ENCODE measurements around the gene RBMS1. TPM values are rescaled to one million over a fixed set of nuclear protein-coding genes. Genes with fewer than 3 reads are reported as not detected.

Gene RBMS1
- total RNA-seq, 1 donor from 2014 or later = 119 TPM

GRCh38 chr2:160306985-160307384 is 186.6 kb downstream of the RBMS1 start:
- DNase-seq (ENCODE audit: low spot score) (no peak), ATAC-seq (peak; percentile 86)
- intact Hi-C loops (cut with DNase I) = no loop called here

- DNase-seq (ENCODE audit: low spot score) (no peak), ATAC-seq (no peak)
- intact Hi-C loops (cut with DNase I) = no loop called here
Measured at GRCh38 chr2:160305081-160305750, 188.4 kb downstream of the RBMS1 start.

DNA sequence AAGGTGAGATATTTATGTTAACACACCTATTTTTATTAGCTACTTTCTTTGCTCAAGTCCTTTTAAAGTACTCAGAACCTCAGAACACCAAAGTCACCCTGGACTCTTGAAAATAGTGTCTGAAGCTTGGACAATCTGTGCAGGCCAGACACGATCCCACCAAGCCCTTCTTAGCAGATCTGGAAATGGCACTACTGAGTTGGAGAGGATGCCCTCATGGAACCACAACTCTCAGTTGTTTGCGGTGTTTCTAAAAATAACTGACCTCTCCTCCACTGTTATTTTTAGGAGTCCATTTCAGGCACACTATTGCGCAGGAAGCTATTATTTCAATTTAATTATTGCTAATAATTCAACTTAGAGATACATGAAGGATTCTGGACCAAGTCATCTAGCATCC is 190.1 kb downstream of the RBMS1 start:
- intact Hi-C loops (cut with DNase I) = no loop called here
- ATAC-seq (no peak), DNase-seq (ENCODE audit: low spot score) (no peak)

DNA sequence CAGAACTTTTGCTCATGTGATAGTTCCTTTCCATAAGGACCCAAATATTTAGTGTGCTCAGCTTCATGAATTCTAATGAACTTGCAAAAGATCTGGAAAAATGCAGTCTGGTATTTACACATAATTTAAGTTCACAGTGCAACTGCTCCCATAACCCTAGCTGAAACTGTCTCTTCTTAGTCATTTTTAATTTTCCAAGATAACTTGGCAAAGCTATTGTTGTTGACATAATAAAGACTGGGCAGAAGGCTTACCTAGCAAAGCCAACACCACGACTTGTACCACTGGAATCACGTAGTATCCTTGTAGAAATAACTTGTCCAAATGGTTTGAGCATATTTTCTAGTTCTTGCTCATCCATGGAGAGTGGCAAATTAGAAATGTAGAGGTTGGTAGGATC is 190.5 kb downstream of the RBMS1 start:
- ATAC-seq = no peak
- intact Hi-C loops (cut with DNase I) = no loop called here
- DNase-seq (ENCODE audit: low spot score) = no peak

DNA sequence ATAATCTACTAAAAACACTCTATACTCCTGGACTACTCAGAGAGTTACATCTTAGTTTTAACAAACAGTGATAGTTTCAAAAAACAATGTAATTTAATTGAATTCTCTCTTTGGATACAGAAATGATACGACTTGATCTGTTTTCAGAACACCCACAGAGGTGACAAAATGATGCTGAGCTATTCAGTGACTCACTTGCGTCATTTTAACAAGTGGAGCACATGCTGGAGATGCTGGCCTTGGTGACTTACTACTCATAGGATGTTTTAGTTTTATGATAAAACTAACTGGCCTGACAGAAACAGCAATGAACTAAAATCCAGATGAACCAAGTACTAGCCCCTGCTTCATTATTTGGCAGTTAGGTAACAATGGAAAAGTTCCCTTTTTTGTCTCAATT is 192.2 kb downstream of the RBMS1 start:
- ATAC-seq (no peak), DNase-seq (ENCODE audit: low spot score) (no peak)
- intact Hi-C loops (cut with DNase I) = no loop called here

GRCh38 chr2:160300203-160300602 is 193.4 kb downstream of the RBMS1 start:
- intact Hi-C loops (cut with DNase I) = no loop called here
- no peak for DNase-seq (ENCODE audit: low spot score)

GRCh38 chr2:160299540-160299939 is 194.1 kb downstream of the RBMS1 start:
- intact Hi-C loops (cut with DNase I) = no loop called here
- ATAC-seq = no peak
- no peak for DNase-seq (ENCODE audit: low spot score)

More at GRCh38 chr2:160300203-160300602, 193.4 kb downstream of the RBMS1 start:
- no peak for ATAC-seq

- DNase-seq (ENCODE audit: low spot score) (no peak), ATAC-seq (no peak)
- intact Hi-C loops (cut with DNase I) = no loop called here
Measured at GRCh38 chr2:160298960-160299359, 194.6 kb downstream of the RBMS1 start.

GRCh38 chr2:160295519-160296207 is 197.9 kb downstream of the RBMS1 start:
- ATAC-seq = no peak
- intact Hi-C loops (cut with DNase I) = no loop called here

GRCh38 chr2:160294889-160295288 is 198.7 kb downstream of the RBMS1 start:
- intact Hi-C loops (cut with DNase I) = no loop called here
- ATAC-seq (no peak), DNase-seq (ENCODE audit: low spot score) (no peak)

More at GRCh38 chr2:160295519-160296207, 197.9 kb downstream of the RBMS1 start:
- DNase-seq (ENCODE audit: low spot score) = no peak

DNA sequence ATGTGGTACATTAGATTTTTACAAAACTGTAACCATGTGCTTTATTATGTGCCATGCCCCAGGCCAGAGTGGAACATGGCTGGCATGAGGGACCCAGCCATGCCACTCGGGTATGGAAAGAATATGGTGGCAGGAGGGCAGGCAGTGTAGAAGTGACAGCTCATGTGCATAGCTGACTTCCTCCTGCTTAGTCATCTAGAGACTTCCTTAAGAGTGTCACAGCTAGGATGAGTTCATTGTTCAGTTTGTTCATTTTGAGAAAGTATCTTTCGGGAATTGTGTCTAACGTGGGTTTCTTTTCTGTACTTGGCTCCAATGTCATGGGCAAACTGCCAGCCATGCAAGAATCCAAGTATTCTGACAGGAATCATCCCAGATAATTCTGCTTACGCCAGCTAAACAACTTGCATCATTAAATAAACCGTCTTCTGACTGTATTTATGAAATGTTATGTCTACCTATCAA is 199.2 kb downstream of the RBMS1 start:
- ATAC-seq = peak; percentile 75
- intact Hi-C loops (cut with DNase I) = no loop called here
- peak; percentile 80 for DNase-seq (ENCODE audit: low spot score)

DNA sequence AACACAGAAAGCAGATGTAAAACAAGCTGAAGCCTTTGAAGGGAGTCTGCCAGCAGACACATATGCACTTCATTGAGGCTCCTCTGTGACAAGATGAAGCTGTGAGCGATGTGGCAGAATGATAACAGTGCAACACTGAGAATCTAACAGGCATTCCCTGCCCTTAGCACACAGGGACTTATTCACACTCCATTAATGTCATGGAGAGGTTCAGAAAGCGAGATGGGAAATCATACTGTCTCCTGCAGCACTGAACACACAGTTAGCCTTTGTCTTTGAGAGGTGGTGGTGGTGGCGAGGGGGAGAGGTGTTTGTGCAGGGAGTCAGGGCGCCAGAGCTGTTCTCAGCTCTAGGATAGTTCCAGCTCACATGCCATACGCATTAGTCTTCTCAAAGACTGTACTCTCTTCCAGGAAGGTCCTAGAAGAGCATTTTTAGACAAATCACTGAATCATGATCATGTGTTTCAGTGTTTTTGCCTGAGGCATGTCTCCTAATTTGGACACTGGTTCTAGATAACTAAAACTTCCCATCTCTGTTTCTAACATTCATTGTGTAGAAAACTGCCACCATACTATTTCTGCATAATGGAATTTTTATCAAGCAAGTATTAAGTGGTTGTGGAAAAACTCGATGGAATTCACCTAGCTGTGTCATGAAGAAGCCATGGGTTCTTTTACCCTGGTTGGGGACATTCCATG is 200.1 kb downstream of the RBMS1 start:
- ATAC-seq (peak; percentile 51), DNase-seq (ENCODE audit: low spot score) (no peak)
- intact Hi-C loops (cut with DNase I) = no loop called here

DNA sequence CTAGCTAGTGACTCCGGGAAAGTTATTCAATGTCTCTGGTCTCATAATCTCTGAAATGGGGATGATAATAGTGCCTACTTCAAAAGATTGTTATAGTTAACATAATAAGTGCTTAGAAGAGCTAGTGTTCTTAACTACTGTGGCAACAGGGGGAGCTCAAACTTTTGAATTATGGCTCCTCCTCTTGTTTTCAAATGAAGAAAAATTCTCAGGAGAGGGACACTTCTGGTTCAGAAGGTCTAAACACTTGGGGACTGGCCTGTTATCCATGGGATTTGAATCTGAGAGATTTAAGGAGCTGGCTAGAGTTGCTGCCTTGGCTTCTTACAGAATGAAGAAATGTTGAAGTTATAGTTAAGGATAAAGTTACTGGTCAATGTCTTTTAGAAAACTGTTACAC is 201.4 kb downstream of the RBMS1 start:
- intact Hi-C loops (cut with DNase I) = no loop called here
- peak; percentile 8 for ATAC-seq

DNA sequence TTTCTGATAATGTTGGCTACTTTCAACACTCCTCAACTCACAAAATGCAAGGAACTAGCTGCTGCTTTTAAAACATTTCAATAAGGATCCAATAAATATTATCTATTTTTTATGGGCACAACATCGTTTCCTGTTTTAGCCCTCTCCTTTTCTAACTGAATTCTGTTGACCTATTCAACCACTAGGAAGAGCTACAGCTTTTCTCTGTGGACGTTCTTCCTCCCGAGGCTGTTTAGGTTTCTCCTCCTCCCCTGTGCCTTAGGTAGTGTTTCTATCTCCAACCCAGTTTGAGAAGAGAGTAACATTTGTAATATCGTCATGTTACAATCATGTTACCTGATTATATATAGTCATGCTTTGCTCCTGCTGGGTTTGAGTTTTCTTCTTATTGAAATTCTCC is 202.2 kb downstream of the RBMS1 start:
- no peak for DNase-seq (ENCODE audit: low spot score)
- ATAC-seq = no peak
- intact Hi-C loops (cut with DNase I) = no loop called here

More for the DNA sequence above, 201.4 kb downstream of the RBMS1 start:
- DNase-seq (ENCODE audit: low spot score) = no peak

GRCh38 chr2:160290598-160290997 is 203.0 kb downstream of the RBMS1 start:
- no peak for ATAC-seq
- intact Hi-C loops (cut with DNase I) = no loop called here
- no peak for DNase-seq (ENCODE audit: low spot score)

GRCh38 chr2:160289831-160290230 is 203.8 kb downstream of the RBMS1 start:
- peak; percentile 47 for ATAC-seq
- no peak for DNase-seq (ENCODE audit: low spot score)
- intact Hi-C loops (cut with DNase I) = no loop called here

- no peak for ATAC-seq
- intact Hi-C loops (cut with DNase I) = no loop called here
- no peak for DNase-seq (ENCODE audit: low spot score)
Measured at GRCh38 chr2:160289126-160289525, 204.5 kb downstream of the RBMS1 start.

DNA sequence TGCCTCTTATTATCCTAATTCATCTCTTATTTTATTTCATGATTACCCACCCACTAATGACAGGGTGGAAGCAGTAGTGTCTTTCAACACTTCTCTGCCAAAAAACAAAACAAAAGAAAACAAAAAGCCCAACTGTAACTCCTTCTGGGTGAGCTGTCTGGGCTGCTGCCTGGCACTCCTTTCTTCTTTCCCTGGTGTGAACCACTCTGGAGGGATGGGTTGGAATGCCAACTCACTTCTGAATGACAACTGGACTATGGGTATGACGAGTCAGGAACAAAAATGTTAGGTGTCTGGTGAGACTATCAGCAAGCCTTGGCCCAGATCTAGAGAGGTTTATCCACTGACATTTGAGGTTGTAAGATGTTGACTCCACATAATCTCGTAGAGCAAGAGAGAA is 205.3 kb downstream of the RBMS1 start:
- intact Hi-C loops (cut with DNase I) = no loop called here
- ATAC-seq (peak; percentile 28), DNase-seq (ENCODE audit: low spot score) (no peak)

DNA sequence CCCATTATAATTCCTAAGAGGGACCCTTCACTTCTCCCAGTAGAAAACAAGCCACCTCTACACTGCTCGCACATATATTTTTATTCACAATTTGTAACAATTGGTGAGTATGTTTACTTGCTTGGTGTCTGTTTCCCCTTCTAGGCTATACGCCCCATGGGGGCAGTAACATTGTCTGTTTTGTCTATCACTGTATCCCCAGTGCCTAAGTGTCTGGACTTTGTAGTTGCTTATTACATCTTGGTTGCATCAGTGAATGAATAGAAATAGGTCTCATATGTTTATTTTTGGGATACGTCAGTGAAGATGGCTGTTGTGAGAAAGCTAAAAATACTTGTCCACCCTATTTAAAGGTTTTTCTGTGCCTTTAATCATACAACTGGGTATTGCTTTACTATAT is 206.1 kb downstream of the RBMS1 start:
- DNase-seq (ENCODE audit: low spot score) (no peak), ATAC-seq (no peak)
- intact Hi-C loops (cut with DNase I) = no loop called here

DNA sequence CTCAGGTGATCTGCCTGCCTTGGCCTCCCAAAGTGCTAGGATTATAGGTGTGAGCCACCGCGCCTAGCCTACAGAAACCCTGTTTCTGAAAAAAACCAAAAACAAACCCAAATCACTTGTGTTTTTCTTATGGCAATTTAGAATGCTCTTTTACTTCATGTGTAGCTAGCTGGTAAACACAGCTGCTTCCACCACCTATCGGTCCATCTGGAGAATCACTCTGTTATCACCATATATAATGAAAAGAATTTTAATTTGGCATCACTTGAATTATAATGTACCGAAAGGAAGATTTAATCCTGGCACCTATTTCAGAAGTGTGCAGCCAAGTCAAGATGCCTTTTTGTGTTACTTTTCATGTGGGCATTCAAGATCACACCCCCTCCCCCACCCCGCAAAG is 207.1 kb downstream of the RBMS1 start:
- no peak for ATAC-seq
- no peak for DNase-seq (ENCODE audit: low spot score)
- intact Hi-C loops (cut with DNase I) = no loop called here

Measured in sciatic nerve (tissue), 2 donors.